Measurements from ENCODE around the gene FAM193B.
"Not testable (repeated sequence)": the region's sequence is repeated elsewhere in the genome, so short reads cannot be mapped to it uniquely, and the experiment has no call there.

The FAM193B gene

GRCh38 chr5:177578316-177578715, 24.0 kb upstream of the FAM193B start:
- DNase-seq (ENCODE audit: insufficient read length, low spot score) (no peak), FAIRE-seq (no peak)

- DNase-seq (ENCODE audit: insufficient read length, low spot score), result no peak
- FAIRE-seq, result no peak
Measured at GRCh38 chr5:177576169-177576568, 21.8 kb upstream of the FAM193B start.

GRCh38 chr5:177575488-177575887, 21.1 kb upstream of the FAM193B start:
- FAIRE-seq, result no peak
- no peak for DNase-seq (ENCODE audit: insufficient read length, low spot score)

GRCh38 chr5:177569894-177570293, 15.5 kb upstream of the FAM193B start:
- DNase-seq (ENCODE audit: insufficient read length, low spot score) (no peak), FAIRE-seq (no peak)

GRCh38 chr5:177568326-177568725, 14.0 kb upstream of the FAM193B start:
- FAIRE-seq, result no peak

GRCh38 chr5:177565046-177565445, 10.7 kb upstream of the FAM193B start:
- no peak for DNase-seq (ENCODE audit: insufficient read length, low spot score)
- FAIRE-seq, result no peak

More at GRCh38 chr5:177568326-177568725, 14.0 kb upstream of the FAM193B start:
- no peak for DNase-seq (ENCODE audit: insufficient read length, low spot score)

- FAIRE-seq, result not testable (repeated sequence)
Measured at GRCh38 chr5:177559446-177559941, 5.1 kb upstream of the FAM193B start.

GRCh38 chr5:177557796-177558195, 3.4 kb upstream of the FAM193B start:
- DNase-seq (ENCODE audit: insufficient read length, low spot score) (no peak), FAIRE-seq (no peak)

More at GRCh38 chr5:177559446-177559941, 5.1 kb upstream of the FAM193B start:
- not testable (repeated sequence) for DNase-seq (ENCODE audit: insufficient read length, low spot score)

- DNase-seq (ENCODE audit: insufficient read length, low spot score) (no peak), FAIRE-seq (no peak)
Measured at GRCh38 chr5:177557041-177557647, 2.8 kb upstream of the FAM193B start.

- FAIRE-seq, result no peak
Measured at GRCh38 chr5:177555665-177556064, 1.3 kb upstream of the FAM193B start.

GRCh38 chr5:177555228-177555627, 865 bp upstream of the FAM193B start:
- no peak for FAIRE-seq

More at GRCh38 chr5:177555665-177556064, 1.3 kb upstream of the FAM193B start:
- no peak for DNase-seq (ENCODE audit: insufficient read length, low spot score)

GRCh38 chr5:177553671-177554429, 513 bp downstream of the FAM193B start:
- FAIRE-seq (no peak), DNase-seq (ENCODE audit: insufficient read length, low spot score) (peak; percentile 76)

More at GRCh38 chr5:177555228-177555627, 865 bp upstream of the FAM193B start:
- DNase-seq (ENCODE audit: insufficient read length, low spot score), result no peak

- FAIRE-seq (no peak), DNase-seq (ENCODE audit: insufficient read length, low spot score) (no peak)
Measured at GRCh38 chr5:177552839-177553455, 1.4 kb downstream of the FAM193B start.

GRCh38 chr5:177550122-177550521, 4.2 kb downstream of the FAM193B start:
- DNase-seq (ENCODE audit: insufficient read length, low spot score) (no peak), FAIRE-seq (no peak)

GRCh38 chr5:177548495-177548894, 5.9 kb downstream of the FAM193B start:
- DNase-seq (ENCODE audit: insufficient read length, low spot score) (no peak), FAIRE-seq (no peak)

- DNase-seq (ENCODE audit: insufficient read length, low spot score) (no peak), FAIRE-seq (no peak)
Measured at GRCh38 chr5:177547736-177548135, 6.6 kb downstream of the FAM193B start.

- DNase-seq (ENCODE audit: insufficient read length, low spot score) (no peak), FAIRE-seq (no peak)
Measured at GRCh38 chr5:177546258-177546741, 8.1 kb downstream of the FAM193B start.

- FAIRE-seq (no peak), DNase-seq (ENCODE audit: insufficient read length, low spot score) (no peak)
Measured at GRCh38 chr5:177545487-177546257, 8.7 kb downstream of the FAM193B start.

- no peak for DNase-seq (ENCODE audit: insufficient read length, low spot score)
- FAIRE-seq, result no peak
Measured at GRCh38 chr5:177542816-177543465, 11.4 kb downstream of the FAM193B start.

GRCh38 chr5:177540438-177540837, 13.9 kb downstream of the FAM193B start:
- DNase-seq (ENCODE audit: insufficient read length, low spot score), result no peak
- FAIRE-seq, result no peak
